Left renal cortex interstitium (tissue), 4 donors: ENCODE measurements around the gene NOS1AP. TPM values are rescaled to one million over a fixed set of nuclear protein-coding genes. Genes with fewer than 3 reads are reported as not detected.

Experiments used
- polyA plus RNA-seq, 4 donors: library from polyadenylated mRNA; unstranded; fragments of 120-200 nt; gene quantifications; one replicate each; pipeline ENCODE4 v1.2.1, GENCODE V29; 2013; ENCODE audit not compliant: insufficient read length in 4 of 4

Gene NOS1AP
- polyA plus RNA-seq, 4 donors = 8.1 to 12.8 (median 10.7) TPM

Other genes starting within 250 kb of the NOS1AP start
- 10 to 100 TPM in 3 of 4 donors, 1 to 10 TPM in 1; 7.6 to 13.6 (median 11.0) TPM for gene OLFML2B, start 45.8 kb upstream of the NOS1AP start, polyA plus RNA-seq